Measurements from ENCODE around the gene HIVEP3. TPM values are rescaled to one million over a fixed set of nuclear protein-coding genes. Genes with fewer than 3 reads are reported as not detected.

HIVEP3 gene
- total and polyA plus RNA-seq, 11 donors, result 3.2 to 11.9 (median 5.0) TPM

- ATAC-seq, result no peak
- no peak for TF ChIP-seq CTCF (IDR thresholded peaks at IDR 0.05)
- no peak for TF ChIP-seq POLR2A (IDR thresholded peaks at IDR 0.05)
- intact Hi-C loops (cut with DNase I), result no loop called here
Observed at GRCh38 chr1:41709873-41710272, 208.8 kb downstream of the HIVEP3 start.

GRCh38 chr1:41709331-41709730 is 209.4 kb downstream of the HIVEP3 start:
- no peak for TF ChIP-seq CTCF (IDR thresholded peaks at IDR 0.05)
- TF ChIP-seq POLR2A (IDR thresholded peaks at IDR 0.05), result no peak
- Histone ChIP-seq H3K36me3 (no peaks in the 10 kb centered on the region), H3K27me3 (no peaks in the 10 kb centered on the region), H3K9me3 (no peaks in the 10 kb centered on the region), H3K4me1 (peaks cover 0 to 19% (median 8%) of the 10 kb centered on the region in 12 donors), H3K27ac (no peak overlapping the region), H3K4me3 (no peak overlapping the region)
- intact Hi-C loops (cut with DNase I), result no loop called here
- DNase-seq, result no peak
- no peak for ATAC-seq
- WGBS, 4 donors, result 78 to 94% (median 85%) methylated on average over 4 of the region's 4 CpGs

More at GRCh38 chr1:41709873-41710272, 208.8 kb downstream of the HIVEP3 start:
- DNase-seq, result no peak
- Histone ChIP-seq H3K4me1 (peaks cover 0 to 22% (median 8%) of the 10 kb centered on the region in 12 donors), H3K27me3 (no peaks in the 10 kb centered on the region), H3K36me3 (no peaks in the 10 kb centered on the region), H3K4me3 (no peak overlapping the region), H3K27ac (no peak overlapping the region), H3K9me3 (no peaks in the 10 kb centered on the region)
- WGBS, 4 donors, result 91 to 100% (median 94%) methylated on average over 3 to 4 of the region's 4 CpGs

- H3K9me3 ChIP-seq, result no peaks in the 10 kb centered on the region
- no peak overlapping the region for H3K27ac ChIP-seq
- intact Hi-C loops (cut with DNase I), result no loop called here
- DNase-seq (no peak), ATAC-seq (no peak)
- H3K4me3 ChIP-seq, result no peak overlapping the region
- peaks cover 0 to 15% (median 8%) of the 10 kb centered on the region in 12 donors for H3K4me1 ChIP-seq
- H3K27me3 ChIP-seq, result no peaks in the 10 kb centered on the region
- H3K36me3 ChIP-seq, result no peaks in the 10 kb centered on the region
- TF ChIP-seq POLR2A (IDR thresholded peaks at IDR 0.05), result no peak
- TF ChIP-seq CTCF (IDR thresholded peaks at IDR 0.05), result no peak
- WGBS, 4 donors, result 85 to 88% (median 86%) methylated on average over 2 of the region's 2 CpGs
Observed at GRCh38 chr1:41708332-41708731, 210.4 kb downstream of the HIVEP3 start.

- TF ChIP-seq CTCF (IDR thresholded peaks at IDR 0.05) (no peak), POLR2A (IDR thresholded peaks at IDR 0.05) (no peak)
- 88 to 96% (median 95%) methylated on average over 4 of the region's 4 CpGs for WGBS, 4 donors
- no peaks in the 10 kb centered on the region for H3K27me3 ChIP-seq
- DNase-seq (no peak), ATAC-seq (no peak)
- H3K27ac ChIP-seq, result no peak overlapping the region
- H3K9me3 ChIP-seq, result no peaks in the 10 kb centered on the region
- H3K4me1 ChIP-seq, result peaks cover 0 to 15% (median 3%) of the 10 kb centered on the region in 12 donors
- no peaks in the 10 kb centered on the region for H3K36me3 ChIP-seq
- no peak overlapping the region for H3K4me3 ChIP-seq
- intact Hi-C loops (cut with DNase I), result no loop called here
Observed at GRCh38 chr1:41707793-41708192, 210.9 kb downstream of the HIVEP3 start.

Data from heart left ventricle (tissue), 16 donors.